CD4-positive, alpha-beta T cell (primary cell): Measurements from ENCODE around the gene C18orf54. TPM values are rescaled to one million over a fixed set of nuclear protein-coding genes. Genes with fewer than 3 reads are reported as not detected.
"Not testable (repeated sequence)": the region's sequence is repeated elsewhere in the genome, so short reads cannot be mapped to it uniquely, and the experiment has no call there.

Source experiments
- ATAC-seq: fragments of 200-7000 bp; cut with Tn5 transposase; one replicate; pipeline ENCODE4 v1.10.0; 2022; ENCODE audit warnings: mild to moderate bottlenecking; ENCODE audit not compliant: poor library complexity
- CTCF ChIA-PET: fragments of 350-600 bp; sonication (Branson Sonifier 250); formaldehyde crosslinking; loops from one replicate; lab custom pipeline; 2021; ENCODE audit warnings: antibody characterized with exemption, inconsistent platforms; lab: Charles Lee
- POLR2A ChIA-PET: fragments of 350-600 bp; sonication (Branson Sonifier 250); formaldehyde crosslinking; loops from one replicate; lab custom pipeline; 2021; ENCODE audit warnings: antibody characterized with exemption, inconsistent platforms; lab: Charles Lee
- DNase-seq, 14 experiments: peaks; one replicate each; pipeline ENCODE4 v3.0.0-alpha.2; 2013 to 2020; ENCODE audit warnings: mixed read lengths in 2 of 14
- H3K27ac ChIP-seq, 2 donors: one replicate each; pipeline versions ENCODE4 v1.5.1 to v1.7.0; 2013; ENCODE audit warnings: low read length in 2 of 2, low read depth in 1 of 2, mild to moderate bottlenecking in 1 of 2
- H3K27me3 ChIP-seq, 2 experiments: 1 replicate in 1 of 2; 2 replicates in 1 of 2; pipeline versions ENCODE4 v1.6.1 to v1.7.0; 2013; ENCODE audit warnings: low read length in 2 of 2, control low read depth in 1 of 2, mild to moderate bottlenecking in 1 of 2, moderate library complexity in 1 of 2; ENCODE audit not compliant: insufficient read depth in 2 of 2, control insufficient read depth in 1 of 2
- H3K36me3 ChIP-seq: one replicate; pipeline ENCODE4 v1.6.1; 2013; ENCODE audit warnings: low read length, control low read depth; ENCODE audit not compliant: insufficient read depth
- H3K4me1 ChIP-seq: one replicate; pipeline ENCODE4 v1.6.1; 2013; ENCODE audit warnings: low read length, control low read depth; ENCODE audit not compliant: insufficient read depth
- H3K4me3 ChIP-seq: one replicate; pipeline ENCODE4 v1.5.1; 2013; ENCODE audit warnings: mild to moderate bottlenecking, low read length, moderate library complexity
- H3K9me3 ChIP-seq, 2 experiments: 1 replicate in 1 of 2; 2 replicates in 1 of 2; pipeline versions ENCODE4 v1.6.1 to v1.7.0; 2013; ENCODE audit warnings: low read length in 2 of 2, mild to moderate bottlenecking in 2 of 2, control low read depth in 1 of 2, moderate library complexity in 1 of 2; ENCODE audit not compliant: control insufficient read depth in 1 of 2, insufficient read depth in 1 of 2
- H3K27ac Mint-ChIP-seq: one replicate; pipeline ENCODE4 v1.8.0; 2020; ENCODE audit warnings: mixed read lengths
- H3K27me3 Mint-ChIP-seq: one replicate; pipeline ENCODE4 v1.8.0; 2021; ENCODE audit warnings: mixed read lengths
- H3K36me3 Mint-ChIP-seq: one replicate; pipeline ENCODE4 v1.8.0; 2021; ENCODE audit warnings: low read depth, mixed read lengths
- H3K4me1 Mint-ChIP-seq: one replicate; pipeline ENCODE4 v1.8.0; 2021; ENCODE audit warnings: low read depth, mixed read lengths
- H3K4me3 Mint-ChIP-seq: one replicate; pipeline ENCODE4 v1.8.0; 2020; ENCODE audit warnings: mild to moderate bottlenecking, mixed read lengths
- H3K9me3 Mint-ChIP-seq: one replicate; pipeline ENCODE4 v1.8.0; 2020; ENCODE audit warnings: mixed read lengths
- intact Hi-C, 2 experiments: fragments of 100-400 bp; cut with DNase I in 1 of 2; cut with micrococcal nuclease in 1 of 2; formaldehyde crosslinking; loops; one replicate each; pipeline versions ENCODE4 v1.15.1 to v1.9.0; 2023 to 2025; cut with DNase I, micrococcal nuclease
- total RNA-seq, 174 experiments: library from RNA in 2 of 174; stranded (reverse) in 2 of 174; gene quantifications; one replicate each; pipeline ENCODE4 v1.2.3 and lab custom pipeline; 2021 to 2026
- TF ChIP-seq, protein P1 (sequence below): fragments of 200-600 bp; IDR thresholded peaks from one replicate; pipeline ENCODE4 v1.8.0; 2022; ENCODE audit warnings: antibody characterized with exemption, mild to moderate bottlenecking

Gene C18orf54
- total RNA-seq, 2 experiments from 2014 or later: 0.44 to 0.47 TPM

DNA sequence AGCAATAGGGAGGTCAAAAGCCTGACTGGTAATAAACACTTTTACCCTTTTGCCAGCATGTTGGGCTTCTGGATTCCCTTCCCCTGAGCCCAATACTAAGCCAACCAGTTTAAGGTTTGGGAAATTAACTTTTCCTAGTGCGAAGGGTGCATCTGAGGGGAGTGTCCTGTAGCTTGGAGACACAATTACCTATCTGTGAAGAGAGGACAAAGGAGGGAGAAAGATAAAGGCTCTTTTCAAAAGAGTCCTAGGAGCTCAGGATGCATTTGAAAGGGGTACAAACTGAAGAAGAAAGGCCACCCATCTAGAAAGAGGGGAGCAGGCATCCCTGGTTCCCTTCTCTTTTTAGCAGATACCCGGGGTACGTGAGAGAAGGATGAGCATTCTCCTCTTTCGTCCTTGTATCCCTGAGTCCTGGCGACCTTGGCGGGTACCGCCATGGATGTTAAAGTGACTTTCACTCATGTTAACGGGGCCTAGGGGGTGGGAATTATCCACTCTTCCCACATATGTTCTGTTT is 25.1 kb downstream of the C18orf54 start:
- no peak for ATAC-seq
- Mint-ChIP-seq H3K27ac (no peak overlapping the region), H3K9me3 (no peaks in the 10 kb centered on the region), H3K36me3 (no peaks in the 10 kb centered on the region), H3K4me1 (no peaks in the 10 kb centered on the region), H3K4me3 (no peak overlapping the region), H3K27me3 (no peaks in the 10 kb centered on the region)
- TF ChIP-seq, protein P1, sequence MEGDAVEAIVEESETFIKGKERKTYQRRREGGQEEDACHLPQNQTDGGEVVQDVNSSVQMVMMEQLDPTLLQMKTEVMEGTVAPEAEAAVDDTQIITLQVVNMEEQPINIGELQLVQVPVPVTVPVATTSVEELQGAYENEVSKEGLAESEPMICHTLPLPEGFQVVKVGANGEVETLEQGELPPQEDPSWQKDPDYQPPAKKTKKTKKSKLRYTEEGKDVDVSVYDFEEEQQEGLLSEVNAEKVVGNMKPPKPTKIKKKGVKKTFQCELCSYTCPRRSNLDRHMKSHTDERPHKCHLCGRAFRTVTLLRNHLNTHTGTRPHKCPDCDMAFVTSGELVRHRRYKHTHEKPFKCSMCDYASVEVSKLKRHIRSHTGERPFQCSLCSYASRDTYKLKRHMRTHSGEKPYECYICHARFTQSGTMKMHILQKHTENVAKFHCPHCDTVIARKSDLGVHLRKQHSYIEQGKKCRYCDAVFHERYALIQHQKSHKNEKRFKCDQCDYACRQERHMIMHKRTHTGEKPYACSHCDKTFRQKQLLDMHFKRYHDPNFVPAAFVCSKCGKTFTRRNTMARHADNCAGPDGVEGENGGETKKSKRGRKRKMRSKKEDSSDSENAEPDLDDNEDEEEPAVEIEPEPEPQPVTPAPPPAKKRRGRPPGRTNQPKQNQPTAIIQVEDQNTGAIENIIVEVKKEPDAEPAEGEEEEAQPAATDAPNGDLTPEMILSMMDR: no peak
- Histone ChIP-seq H3K36me3 (no peaks in the 10 kb centered on the region), H3K4me1 (no peaks in the 10 kb centered on the region), H3K27ac (no peak overlapping the region), H3K9me3 (no peaks in the 10 kb centered on the region), H3K4me3 (no peak overlapping the region), H3K27me3 (no peaks in the 10 kb centered on the region)
- ChIA-PET CTCF (no interaction called here), POLR2A (no interaction called here)
- no peak for DNase-seq
- intact Hi-C loops: no loop called here

DNA sequence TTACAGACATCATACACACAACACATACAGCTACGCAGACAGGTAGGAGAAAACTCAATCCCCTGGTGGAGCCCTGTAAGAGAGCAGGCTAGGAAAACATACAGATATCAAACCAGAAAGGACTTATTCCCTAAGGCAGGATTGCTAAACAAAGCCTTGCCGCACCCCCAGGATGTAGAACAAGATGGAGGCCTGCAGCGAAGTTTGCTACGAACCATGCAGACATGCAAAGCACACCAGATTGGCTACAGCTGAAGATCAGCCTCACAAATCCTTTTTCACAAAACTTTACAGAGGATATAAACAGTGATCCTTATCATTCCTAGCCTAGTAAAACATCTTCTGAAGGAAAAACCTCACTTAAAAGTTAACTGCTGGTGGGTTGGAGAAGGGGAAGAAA is 28.3 kb downstream of the C18orf54 start:
- no peaks in the 10 kb centered on the region for H3K4me1 ChIP-seq
- ATAC-seq (no peak), DNase-seq (no peak)
- no peaks in the 10 kb centered on the region for H3K36me3 ChIP-seq
- intact Hi-C loops: no loop called here
- no peak overlapping the region for H3K27ac Mint-ChIP-seq
- H3K9me3 ChIP-seq: no peaks in the 10 kb centered on the region
- no peak overlapping the region for H3K4me3 ChIP-seq
- no peak overlapping the region for H3K27ac ChIP-seq
- no peaks in the 10 kb centered on the region for H3K9me3 Mint-ChIP-seq
- H3K36me3 Mint-ChIP-seq: no peaks in the 10 kb centered on the region
- H3K4me1 Mint-ChIP-seq: no peaks in the 10 kb centered on the region
- no peak overlapping the region for H3K4me3 Mint-ChIP-seq
- H3K27me3 ChIP-seq: no peaks in the 10 kb centered on the region
- ChIA-PET CTCF (no interaction called here), POLR2A (interaction anchor here (0.7 kb wide), 1 partner anchor 116 kb away, joined by 3 read pairs; no protein-coding TSS in a partner anchor)
- TF ChIP-seq, protein P1: no peak
- H3K27me3 Mint-ChIP-seq: peaks cover 10% of the 10 kb centered on the region

DNA sequence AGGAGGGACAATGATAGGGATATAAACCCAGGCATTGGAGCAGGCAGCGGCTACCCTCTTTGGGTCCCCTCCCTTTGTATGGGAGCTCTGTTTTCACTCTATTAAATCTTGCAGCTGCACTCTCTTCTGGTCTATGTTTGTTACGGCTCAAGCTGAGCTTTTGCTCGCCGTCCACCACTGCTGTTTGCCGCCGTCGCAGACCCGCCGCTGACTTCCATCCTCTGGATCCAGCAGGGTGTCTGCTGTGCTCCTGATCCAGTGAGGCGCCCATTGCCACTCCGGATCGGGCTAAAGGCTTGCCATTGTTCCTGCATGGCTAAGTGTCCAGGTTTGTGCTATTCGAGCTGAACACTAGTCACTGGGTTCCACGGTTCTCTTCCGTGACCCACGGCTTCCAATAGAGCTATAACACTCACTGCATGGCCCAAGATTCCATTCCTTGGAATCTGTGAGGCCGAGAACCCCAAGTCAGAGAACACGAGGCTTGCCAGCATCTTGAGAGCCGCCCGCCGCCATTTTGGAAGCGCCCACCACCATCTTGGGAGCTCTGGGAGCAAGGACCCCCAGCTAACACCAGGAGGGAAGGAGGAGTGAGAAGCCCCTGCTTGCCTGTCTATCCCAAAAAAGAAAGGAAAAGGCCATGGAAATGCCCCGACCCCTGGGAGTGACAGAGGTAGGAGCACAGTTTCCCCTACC is 29.2 kb downstream of the C18orf54 start:
- H3K9me3 ChIP-seq, DNase-seq, H3K9me3 Mint-ChIP-seq, H3K36me3 Mint-ChIP-seq, H3K4me3 Mint-ChIP-seq, CTCF ChIA-PET, H3K4me1 Mint-ChIP-seq, H3K27ac Mint-ChIP-seq, H3K4me3 ChIP-seq, H3K4me1 ChIP-seq, POLR2A ChIA-PET, H3K27me3 ChIP-seq, intact Hi-C loops, ATAC-seq, H3K27ac ChIP-seq, H3K36me3 ChIP-seq: not testable (repeated sequence)
- H3K27me3 Mint-ChIP-seq: peaks cover 10% of the 10 kb centered on the region

DNA sequence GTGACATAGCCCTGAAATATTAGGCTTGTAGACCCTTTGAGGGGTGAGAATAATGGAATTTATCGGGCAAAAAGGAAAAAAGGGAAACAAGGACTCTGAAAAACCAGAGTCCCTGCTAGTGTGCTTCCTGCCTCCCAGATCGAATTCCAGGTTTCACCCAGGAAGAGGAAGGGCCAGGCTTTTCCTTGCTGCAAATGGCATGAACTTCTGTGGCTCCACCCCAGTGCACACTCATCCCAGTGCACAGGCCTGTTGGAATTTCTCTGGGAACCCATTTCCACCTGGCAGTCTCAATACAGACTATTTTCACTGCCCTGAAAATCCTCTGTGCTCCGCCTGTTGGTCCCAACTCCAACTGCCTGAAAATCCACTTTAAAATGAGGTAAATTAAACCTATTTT is 29.9 kb downstream of the C18orf54 start:
- Histone ChIP-seq H3K9me3 (no peaks in the 10 kb centered on the region), H3K27me3 (no peaks in the 10 kb centered on the region), H3K4me3 (no peak overlapping the region), H3K36me3 (no peaks in the 10 kb centered on the region), H3K4me1 (no peaks in the 10 kb centered on the region), H3K27ac (no peak overlapping the region)
- DNase-seq: no peak
- intact Hi-C loops: no loop called here
- no peak overlapping the region for H3K4me3 Mint-ChIP-seq
- no peaks in the 10 kb centered on the region for H3K9me3 Mint-ChIP-seq
- H3K36me3 Mint-ChIP-seq: no peaks in the 10 kb centered on the region
- CTCF ChIA-PET: no interaction called here
- H3K27me3 Mint-ChIP-seq: peaks cover 14% of the 10 kb centered on the region
- POLR2A ChIA-PET: no interaction called here
- H3K27ac Mint-ChIP-seq: no peak overlapping the region
- no peak for ATAC-seq
- H3K4me1 Mint-ChIP-seq: no peaks in the 10 kb centered on the region
- TF ChIP-seq, protein P1: no peak
